MM.1S (cell line): Measurements from ENCODE around the gene DEPDC5.

Experiments used
- EZH2phosphoT487 ChIP-seq: fragments of 300-600 bp; sonication (generic); IDR thresholded peaks from 2 replicates; pipeline ENCODE4 v1.6.1; 2018; ENCODE audit warnings: antibody characterized with exemption, low read length
- TF ChIP-seq, protein P1 (sequence below): fragments of 300-600 bp; sonication (generic); IDR thresholded peaks from 2 replicates; pipeline ENCODE4 v1.5.1; 2016; ENCODE audit warnings: antibody characterized with exemption, low read length, mixed read lengths

- TF ChIP-seq, protein P1, sequence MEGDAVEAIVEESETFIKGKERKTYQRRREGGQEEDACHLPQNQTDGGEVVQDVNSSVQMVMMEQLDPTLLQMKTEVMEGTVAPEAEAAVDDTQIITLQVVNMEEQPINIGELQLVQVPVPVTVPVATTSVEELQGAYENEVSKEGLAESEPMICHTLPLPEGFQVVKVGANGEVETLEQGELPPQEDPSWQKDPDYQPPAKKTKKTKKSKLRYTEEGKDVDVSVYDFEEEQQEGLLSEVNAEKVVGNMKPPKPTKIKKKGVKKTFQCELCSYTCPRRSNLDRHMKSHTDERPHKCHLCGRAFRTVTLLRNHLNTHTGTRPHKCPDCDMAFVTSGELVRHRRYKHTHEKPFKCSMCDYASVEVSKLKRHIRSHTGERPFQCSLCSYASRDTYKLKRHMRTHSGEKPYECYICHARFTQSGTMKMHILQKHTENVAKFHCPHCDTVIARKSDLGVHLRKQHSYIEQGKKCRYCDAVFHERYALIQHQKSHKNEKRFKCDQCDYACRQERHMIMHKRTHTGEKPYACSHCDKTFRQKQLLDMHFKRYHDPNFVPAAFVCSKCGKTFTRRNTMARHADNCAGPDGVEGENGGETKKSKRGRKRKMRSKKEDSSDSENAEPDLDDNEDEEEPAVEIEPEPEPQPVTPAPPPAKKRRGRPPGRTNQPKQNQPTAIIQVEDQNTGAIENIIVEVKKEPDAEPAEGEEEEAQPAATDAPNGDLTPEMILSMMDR: no peak
- no peak for TF ChIP-seq EZH2phosphoT487
Measured at GRCh38 chr22:31747441-31747840, 6.4 kb upstream of the DEPDC5 start.
